Smooth muscle cell (in vitro differentiated cells): ENCODE data around the gene NUCKS1. TPM values are rescaled to one million over a fixed set of nuclear protein-coding genes. Genes with fewer than 3 reads are reported as not detected.

Experiments used
- DNase-seq: peaks from one replicate; lab custom pipeline; 2025; ENCODE audit not compliant: unreplicated experiment; lab: John Stamatoyannopoulos, UW
- H2AFZ ChIP-seq: fragments of 200-600 bp; sonication (generic); 2 replicates; pipeline ENCODE4 v1.6.0; 2016; ENCODE audit warnings: antibody characterized with exemption, low read depth, mild to moderate bottlenecking
- H3F3A ChIP-seq: fragments of 200-600 bp; sonication (generic); 2 replicates; pipeline ENCODE4 v1.6.0; 2017; ENCODE audit warnings: antibody characterized with exemption, low read depth
- H3K27ac ChIP-seq: fragments of 200-600 bp; sonication (generic); 2 replicates; pipeline ENCODE4 v1.5.1; 2016; ENCODE audit warnings: low read depth, mild to moderate bottlenecking
- H3K27me3 ChIP-seq: fragments of 200-600 bp; sonication (generic); 2 replicates; pipeline ENCODE4 v1.6.1; 2016; ENCODE audit warnings: low read depth, mild to moderate bottlenecking
- H3K36me3 ChIP-seq: fragments of 200-600 bp; sonication (generic); 2 replicates; pipeline ENCODE4 v1.5.1; 2016; ENCODE audit warnings: low read depth
- H3K4me1 ChIP-seq: fragments of 200-600 bp; sonication (generic); 2 replicates; pipeline ENCODE4 v1.5.1; 2016; ENCODE audit warnings: low read depth
- H3K4me2 ChIP-seq: fragments of 200-600 bp; sonication (generic); 2 replicates; pipeline ENCODE4 v1.6.0; 2016; ENCODE audit warnings: mild to moderate bottlenecking
- H3K4me3 ChIP-seq: fragments of 200-600 bp; sonication (generic); 2 replicates; pipeline ENCODE4 v1.5.1; 2016; ENCODE audit warnings: mild to moderate bottlenecking
- H3K79me2 ChIP-seq: fragments of 200-600 bp; sonication (generic); 2 replicates; pipeline ENCODE4 v1.6.0; 2016; ENCODE audit warnings: low read depth, mild to moderate bottlenecking
- H3K9ac ChIP-seq: fragments of 200-600 bp; sonication (generic); 2 replicates; pipeline ENCODE4 v1.6.0; 2016; ENCODE audit warnings: low read depth
- H3K9me3 ChIP-seq: fragments of 200-600 bp; sonication (generic); replicated peaks from 2 replicates; pipeline ENCODE4 v1.5.1; 2016; ENCODE audit warnings: low read depth
- H4K20me1 ChIP-seq: fragments of 200-600 bp; sonication (generic); 2 replicates; pipeline ENCODE4 v1.6.0; 2016; ENCODE audit warnings: low read depth
- WGBS: methylation state at CpG from one replicate; pipeline ENCODE4 v1.1.7; 2016; ENCODE audit warnings: low lambda C conversion rate; 5-methylcytosine and 5-hydroxymethylcytosine counted together
- polyA plus RNA-seq: library from polyadenylated mRNA; unstranded; fragments of >200 nt; fragmentation: Nextera tagmentation; extraction: Ambion mirVana; gene quantifications from 2 replicates; pipeline ENCODE4 v1.2.1, GENCODE V29; 2016
- total RNA-seq: library from RNA; depleted of rRNA; stranded (reverse); fragments of >200 nt; gene quantifications from 2 replicates; pipeline ENCODE4 v1.2.3, GENCODE V29; 2014
- TF ChIP-seq, protein P1 (sequence below): fragments of 200-600 bp; sonication (generic); IDR thresholded peaks from 2 replicates; pipeline ENCODE4 v1.5.1; 2017; ENCODE audit warnings: borderline replicate concordance, mild to moderate bottlenecking, antibody characterized with exemption; ENCODE audit not compliant: insufficient read depth, poor library complexity, severe bottlenecking

NUCKS1 gene
- total and polyA plus RNA-seq, 2 experiments from 2014 or later: 29.1 to 139 TPM

DNA sequence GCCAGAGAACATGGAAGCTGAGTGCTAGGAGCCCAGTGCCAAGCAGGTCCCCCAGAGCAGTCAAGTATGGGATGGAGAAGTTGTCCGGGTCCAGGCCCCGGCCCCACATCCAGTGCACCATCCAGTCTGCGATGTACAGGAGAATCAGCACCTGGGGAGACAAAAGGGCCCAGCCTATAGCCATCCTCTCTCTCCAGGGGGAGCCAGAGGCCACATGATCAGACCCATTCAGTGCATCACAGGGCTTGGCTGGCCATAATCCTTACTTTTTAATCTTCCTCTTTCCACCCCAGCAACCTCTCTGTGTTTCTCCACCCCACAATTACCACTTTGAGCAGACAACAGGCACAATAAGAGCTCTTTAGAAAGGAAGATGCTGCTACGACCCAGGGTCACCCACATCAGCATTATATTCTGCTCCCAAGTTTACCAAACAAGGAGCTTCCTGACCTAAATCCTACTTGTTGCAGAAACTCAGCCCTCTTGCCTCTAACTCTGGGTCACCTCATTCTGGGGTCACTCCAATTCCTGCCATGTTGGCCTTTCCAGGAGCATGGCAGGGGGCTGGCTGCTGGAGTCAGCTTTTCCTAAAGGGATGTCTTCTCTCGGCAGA lies 41.7 kb upstream of the NUCKS1 start:
- no peak overlapping the region for H3K27ac ChIP-seq
- no peaks in the 10 kb centered on the region for H3K79me2 ChIP-seq
- no peak overlapping the region for H3K4me3 ChIP-seq
- TF ChIP-seq, protein P1, sequence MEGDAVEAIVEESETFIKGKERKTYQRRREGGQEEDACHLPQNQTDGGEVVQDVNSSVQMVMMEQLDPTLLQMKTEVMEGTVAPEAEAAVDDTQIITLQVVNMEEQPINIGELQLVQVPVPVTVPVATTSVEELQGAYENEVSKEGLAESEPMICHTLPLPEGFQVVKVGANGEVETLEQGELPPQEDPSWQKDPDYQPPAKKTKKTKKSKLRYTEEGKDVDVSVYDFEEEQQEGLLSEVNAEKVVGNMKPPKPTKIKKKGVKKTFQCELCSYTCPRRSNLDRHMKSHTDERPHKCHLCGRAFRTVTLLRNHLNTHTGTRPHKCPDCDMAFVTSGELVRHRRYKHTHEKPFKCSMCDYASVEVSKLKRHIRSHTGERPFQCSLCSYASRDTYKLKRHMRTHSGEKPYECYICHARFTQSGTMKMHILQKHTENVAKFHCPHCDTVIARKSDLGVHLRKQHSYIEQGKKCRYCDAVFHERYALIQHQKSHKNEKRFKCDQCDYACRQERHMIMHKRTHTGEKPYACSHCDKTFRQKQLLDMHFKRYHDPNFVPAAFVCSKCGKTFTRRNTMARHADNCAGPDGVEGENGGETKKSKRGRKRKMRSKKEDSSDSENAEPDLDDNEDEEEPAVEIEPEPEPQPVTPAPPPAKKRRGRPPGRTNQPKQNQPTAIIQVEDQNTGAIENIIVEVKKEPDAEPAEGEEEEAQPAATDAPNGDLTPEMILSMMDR: peak; percentile 62
- H3F3A ChIP-seq: no peaks in the 10 kb centered on the region
- H3K4me1 ChIP-seq: peaks cover 5% of the 10 kb centered on the region
- no peak overlapping the region for H3K4me2 ChIP-seq
- WGBS: 71% methylated on average over 5 of the region's 5 CpGs
- no peak overlapping the region for H2AFZ ChIP-seq
- H3K9ac ChIP-seq: no peak overlapping the region
- no peaks in the 10 kb centered on the region for H3K9me3 ChIP-seq
- no peak for DNase-seq
- no peaks in the 10 kb centered on the region for H4K20me1 ChIP-seq
- H3K36me3 ChIP-seq: no peaks in the 10 kb centered on the region
- H3K27me3 ChIP-seq: no peaks in the 10 kb centered on the region

DNA sequence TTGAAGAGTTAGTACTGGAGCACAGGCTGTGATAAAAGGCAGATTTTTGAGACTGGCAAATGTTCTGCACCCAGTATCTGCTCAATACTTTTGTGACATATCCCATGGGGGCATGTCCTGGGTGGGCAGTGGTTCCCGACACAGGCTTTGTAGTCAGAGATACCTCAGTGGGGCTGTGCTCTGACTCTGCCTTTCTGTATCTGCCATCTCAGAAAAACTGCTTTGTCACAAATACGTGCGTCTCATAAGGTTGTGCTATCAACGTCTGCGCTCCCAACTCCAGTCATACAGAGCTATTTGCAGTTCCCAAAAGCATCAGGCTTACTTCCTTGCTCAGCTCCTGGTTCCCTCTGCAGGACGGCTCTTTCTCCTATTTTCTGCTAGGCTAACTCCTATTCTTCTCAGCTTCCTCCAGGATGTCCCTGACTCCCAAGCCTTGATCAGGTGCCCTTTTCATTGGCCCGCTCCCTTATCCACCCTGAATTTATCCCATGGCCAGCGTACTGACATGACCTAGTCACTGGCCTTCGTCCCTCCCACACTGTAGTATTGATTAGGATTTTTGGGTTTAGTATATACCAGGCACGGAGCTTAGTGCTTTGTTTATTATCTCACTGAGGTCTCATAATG lies 37.4 kb upstream of the NUCKS1 start:
- peaks cover 5% of the 10 kb centered on the region for H3K4me1 ChIP-seq
- no peaks in the 10 kb centered on the region for H3F3A ChIP-seq
- 78% methylated on average over 10 of the region's 10 CpGs for WGBS
- no peaks in the 10 kb centered on the region for H4K20me1 ChIP-seq
- no peaks in the 10 kb centered on the region for H3K79me2 ChIP-seq
- no peak overlapping the region for H2AFZ ChIP-seq
- H3K9ac ChIP-seq: no peak overlapping the region
- DNase-seq: no peak
- no peak overlapping the region for H3K4me2 ChIP-seq
- no peak overlapping the region for H3K4me3 ChIP-seq
- H3K27ac ChIP-seq: no peak overlapping the region
- no peaks in the 10 kb centered on the region for H3K9me3 ChIP-seq
- TF ChIP-seq, protein P1: no peak
- H3K36me3 ChIP-seq: no peaks in the 10 kb centered on the region
- no peaks in the 10 kb centered on the region for H3K27me3 ChIP-seq

DNA sequence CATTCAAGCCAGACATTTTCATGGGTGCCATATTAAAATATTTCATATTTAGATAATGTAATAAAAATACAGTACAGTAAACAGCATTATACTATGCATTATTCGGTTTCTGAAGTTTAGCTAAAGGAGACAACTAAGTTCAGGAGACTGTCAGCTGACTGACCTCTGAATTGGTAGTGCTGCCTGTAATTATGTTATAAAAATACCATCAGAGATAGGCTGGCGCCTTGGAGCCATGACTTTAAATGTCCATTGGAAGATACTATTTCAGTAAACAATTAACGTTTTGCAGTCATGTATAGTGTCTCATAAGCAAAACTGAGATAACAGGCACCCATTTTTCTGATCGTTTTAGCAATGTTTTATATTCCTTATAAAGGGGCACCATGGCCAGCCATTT lies 36.6 kb upstream of the NUCKS1 start:
- no peaks in the 10 kb centered on the region for H3K27me3 ChIP-seq
- no peaks in the 10 kb centered on the region for H3K9me3 ChIP-seq
- no peaks in the 10 kb centered on the region for H4K20me1 ChIP-seq
- H3K27ac ChIP-seq: no peak overlapping the region
- no peaks in the 10 kb centered on the region for H3K36me3 ChIP-seq
- H3K4me2 ChIP-seq: no peak overlapping the region
- DNase-seq: no peak
- no peaks in the 10 kb centered on the region for H3K79me2 ChIP-seq
- no peaks in the 10 kb centered on the region for H3F3A ChIP-seq
- H3K4me1 ChIP-seq: peaks cover 5% of the 10 kb centered on the region
- TF ChIP-seq, protein P1: no peak
- no peak overlapping the region for H3K9ac ChIP-seq
- no peak overlapping the region for H2AFZ ChIP-seq
- WGBS: 63% methylated on average over 4 of the region's 4 CpGs
- no peak overlapping the region for H3K4me3 ChIP-seq

DNA sequence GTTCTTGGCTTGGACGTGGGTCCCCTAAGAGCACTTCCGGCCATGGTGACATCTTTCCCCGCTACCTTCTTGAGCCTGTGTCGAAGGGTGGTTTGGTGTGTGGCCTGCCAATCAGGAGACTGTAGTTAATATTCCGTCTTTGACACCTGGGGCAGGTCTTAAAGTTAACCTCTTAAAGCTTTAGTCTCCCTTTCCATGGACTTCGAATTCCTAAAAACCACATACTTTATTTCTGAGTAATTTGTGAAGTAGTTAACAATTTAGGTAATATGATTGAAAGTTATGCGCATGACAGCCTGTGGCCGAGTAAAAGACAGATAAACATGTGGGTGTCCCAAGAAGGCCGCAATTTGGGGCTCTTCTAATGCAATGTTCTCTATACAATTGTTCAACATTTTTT lies 35.5 kb upstream of the NUCKS1 start:
- Histone ChIP-seq H3K9ac (no peak overlapping the region), H3F3A (no peaks in the 10 kb centered on the region), H4K20me1 (no peaks in the 10 kb centered on the region), H3K9me3 (no peaks in the 10 kb centered on the region), H2AFZ (no peak overlapping the region), H3K4me2 (no peak overlapping the region), H3K4me3 (no peak overlapping the region), H3K79me2 (no peaks in the 10 kb centered on the region), H3K27ac (no peak overlapping the region), H3K27me3 (no peaks in the 10 kb centered on the region), H3K4me1 (peaks cover 5% of the 10 kb centered on the region), H3K36me3 (no peaks in the 10 kb centered on the region)
- 91% methylated on average over 9 of the region's 9 CpGs for WGBS
- TF ChIP-seq, protein P1: no peak
- DNase-seq: no peak
